GM12878 (cell line): ENCODE measurements around the gene COG4. TPM values are rescaled to one million over a fixed set of nuclear protein-coding genes. Genes with fewer than 3 reads are reported as not detected.

ENCODE experiments used
- ATAC-seq: fragments of 200-7000 bp; cut with Tn5 transposase; 3 replicates; pipeline ENCODE4 v1.9.1; 2020; ENCODE audit warnings: mild to moderate bottlenecking, moderate library complexity
- BruUV-seq: library from RNA; stranded (reverse); fragments of 400-500 nt; replicated peaks from 2 replicates; lab custom pipeline; 2021; lab: Mats Ljungman, UMichigan
- CTCF ChIA-PET: fragments of 300-600 bp; sonication (Branson Sonifier 250); formaldehyde crosslinking; extraction: SDS; loops from one replicate; lab custom pipeline; 2021; ENCODE audit warnings: inconsistent platforms; lab: Yijun Ruan, JAX
- POLR2A ChIA-PET: fragments of 350-600 bp; formaldehyde crosslinking; extraction: SDS; loops from one replicate; lab custom pipeline; 2021; ENCODE audit warnings: inconsistent platforms; lab: Charles Lee
- RAD21 ChIA-PET: fragments of 300-600 bp; sonication (Branson Sonifier 250); formaldehyde crosslinking; loops from one replicate; lab custom pipeline; 2023; ENCODE audit warnings: antibody characterized with exemption; ENCODE audit not compliant: unreplicated experiment; lab: Charles Lee
- SMC1A ChIA-PET: fragments of 300-600 bp; sonication (Branson Sonifier 250); formaldehyde crosslinking; loops from one replicate; lab custom pipeline; 2023; ENCODE audit not compliant: unreplicated experiment, uncharacterized antibody; lab: Charles Lee
- DNase-seq: peaks from one replicate; pipeline ENCODE4 v3.0.0-alpha.2; 2011; ENCODE audit warnings: low read depth, low spot score
- FAIRE-seq: peaks from 3 replicates; lab custom pipeline; 2011; peaks lifted over from hg19 to GRCh38; lab: Jason Lieb, UNC
- H2AFZ ChIP-seq: 2 replicates; pipeline ENCODE4 v1.6.0; 2011; ENCODE audit warnings: low read depth, low read length, control low read depth; ENCODE audit not compliant: control insufficient read depth
- H3K27ac ChIP-seq: 2 replicates; pipeline ENCODE4 v1.5.1; 2011; ENCODE audit warnings: control low read depth; ENCODE audit not compliant: control insufficient read depth, insufficient read depth
- H3K27me3 ChIP-seq, 2 experiments: replicated peaks in 1 of 2; 2 replicates each; pipeline versions ENCODE4 v1.6.0 to v1.6.1; 2011; ENCODE audit warnings: low read length in 1 of 2; ENCODE audit not compliant: control insufficient read depth in 2 of 2, insufficient read depth in 2 of 2
- H3K36me3 ChIP-seq, 2 experiments: 2 replicates each; pipeline ENCODE4 v1.5.1; 2011; ENCODE audit warnings: low read length in 1 of 2; ENCODE audit not compliant: control insufficient read depth in 2 of 2, insufficient read depth in 2 of 2
- H3K4me1 ChIP-seq: 2 replicates; pipeline ENCODE4 v1.6.1; 2011; ENCODE audit warnings: mild to moderate bottlenecking, low read length, moderate library complexity, mixed read lengths; ENCODE audit not compliant: control insufficient read depth, insufficient read depth
- H3K4me2 ChIP-seq: 2 replicates; pipeline ENCODE4 v1.6.0; 2011; ENCODE audit warnings: control low read depth; ENCODE audit not compliant: control insufficient read depth, insufficient read depth
- H3K4me3 ChIP-seq: fragments of 200-600 bp; sonication (generic); 2 replicates; pipeline ENCODE4 v1.5.1; 2016
- H3K79me2 ChIP-seq: 2 replicates; pipeline ENCODE4 v1.6.0; 2011; ENCODE audit warnings: low read length; ENCODE audit not compliant: control insufficient read depth, insufficient read depth
- H3K9ac ChIP-seq: 2 replicates; pipeline ENCODE4 v1.8.0; 2011; ENCODE audit warnings: low read length, control low read depth, mixed read lengths; ENCODE audit not compliant: control insufficient read depth, insufficient read depth
- H3K9me3 ChIP-seq: replicated peaks from 3 replicates; pipeline ENCODE4 v1.5.1; 2011; ENCODE audit warnings: mild to moderate bottlenecking, low read length; ENCODE audit not compliant: control insufficient read depth, insufficient read depth
- H4K20me1 ChIP-seq: 2 replicates; pipeline ENCODE4 v1.6.0; 2011; ENCODE audit not compliant: control insufficient read depth, insufficient read depth
- BACH1 ChIP-seq: fragments of 450-650 bp; IDR thresholded peaks from 2 replicates; pipeline ENCODE4 v1.6.1; 2017; ENCODE audit warnings: mild to moderate bottlenecking, borderline replicate concordance
- CHD2 ChIP-seq: IDR thresholded peaks from 2 replicates; pipeline ENCODE4 v1.6.1; 2011; ENCODE audit warnings: low read depth, low read length, improper control_type of control experiment, borderline replicate concordance
- CREB1 ChIP-seq: IDR thresholded peaks from 2 replicates; pipeline ENCODE4 v1.6.1; 2012; ENCODE audit warnings: low read depth, mild to moderate bottlenecking, inconsistent platforms
- CREM ChIP-seq: IDR thresholded peaks from 2 replicates; pipeline ENCODE4 v1.6.1; 2014; ENCODE audit warnings: antibody characterized with exemption, low read depth
- DPF2 ChIP-seq: fragments of 450-650 bp; IDR thresholded peaks from 2 replicates; pipeline ENCODE4 v1.6.1; 2017; ENCODE audit warnings: mild to moderate bottlenecking
- NKRF ChIP-seq: fragments of 450-650 bp; conservative IDR thresholded peaks from 2 replicates; pipeline ENCODE4 v1.6.1; 2017; ENCODE audit warnings: mild to moderate bottlenecking, moderate library complexity
- POLR2AphosphoS2 ChIP-seq: IDR thresholded peaks from 2 replicates; pipeline ENCODE4 v1.6.1; 2011; ENCODE audit warnings: low read depth, mild to moderate bottlenecking, low read length, improper control_type of control experiment, moderate library complexity
- RB1 ChIP-seq: fragments of 450-650 bp; formaldehyde crosslinking; IDR thresholded peaks from 2 replicates; pipeline ENCODE4 v1.6.1; 2017; ENCODE audit warnings: mild to moderate bottlenecking, borderline replicate concordance
- SP1 ChIP-seq: IDR thresholded peaks from one replicate; pipeline ENCODE4 v1.6.1; 2011; ENCODE audit warnings: low read depth, low read length
- SREBF2 ChIP-seq: IDR thresholded peaks from 2 replicates; pipeline ENCODE4 v1.6.1; 2012; ENCODE audit warnings: mild to moderate bottlenecking, low read length
- TCF12 ChIP-seq: IDR thresholded peaks from 2 replicates; pipeline ENCODE4 v1.6.1; 2011; ENCODE audit warnings: low read depth, mild to moderate bottlenecking, low read length
- WGBS: methylation state at CpG from one replicate; pipeline ENCODE4 v1.1.6; 2016; ENCODE audit warnings: low lambda C conversion rate; ENCODE audit not compliant: insufficient replicate concordance, insufficient coverage; ENCODE audit errors: missing lambda C conversion rate; 5-methylcytosine and 5-hydroxymethylcytosine counted together
- in situ Hi-C: fragments of 300-500 bp; cut with MboI; formaldehyde crosslinking; loops from 9 replicates; pipeline ENCODE4 v1.14.3; 2018; ENCODE audit warnings: mixed read lengths
- intact Hi-C: fragments of 100-400 bp; cut with micrococcal nuclease; formaldehyde crosslinking; loops from one replicate; pipeline ENCODE4 v1.14.2; 2022; ENCODE audit not compliant: unreplicated experiment
- polyA plus RNA-seq, 11 experiments: library from polyadenylated mRNA; depleted of rRNA in 4 of 11; unstranded in 6 of 11; stranded (reverse) in 5 of 11; fragments of >200 nt; fragmentation: Nextera tagmentation in 4 of 11; fragmentation: Illumina TruSeq in 1 of 11; extraction: Ambion mirVana in 4 of 11; extraction: Trizol in 1 of 11; gene quantifications; 1 replicate in 1 of 11; 2 replicates in 10 of 11; pipeline versions ENCODE4 v1.2.1 to v1.2.3, GENCODE V29; 2011 to 2016; ENCODE audit warnings: inconsistent platforms in 2 of 11, missing spikeins in 2 of 11, low read depth in 1 of 11
- total RNA-seq, 4 experiments: library from RNA; depleted of rRNA in 3 of 4; stranded (reverse); fragments of >200 nt in 3 of 4; fragmentation: Illumina TruSeq in 1 of 4; extraction: Trizol in 1 of 4; gene quantifications; 2 replicates each; pipeline versions ENCODE4 v1.2.1 to v1.2.3, GENCODE V29; 2013 to 2021

Gene COG4
- total and polyA plus RNA-seq, 10 of the 15 experiments (the other 5 are each of a cell fraction or from before 2014, with no cell fraction given) = 7.0 to 57.7 (median 33.0) TPM

GRCh38 chr16:70480127-70481105 lies 42.9 kb downstream of the COG4 start:
- no TSS peak for BruUV-seq
- FAIRE-seq (no peak), DNase-seq (no peak), ATAC-seq (no peak)
- H3K4me3 ChIP-seq = no peak overlapping the region
- TF ChIP-seq TCF12 (no peak), DPF2 (no peak), BACH1 (no peak), CHD2 (no peak), SP1 (no peak), POLR2AphosphoS2 (no peak), SREBF2 (no peak), CREB1 (no peak), NKRF (no peak), CREM (no peak), RB1 (no peak)
- 89% methylated on average over 17 of the region's 17 CpGs for WGBS
- H3K4me2 ChIP-seq = no peak overlapping the region
- SMC1A ChIA-PET = interaction anchor here (0.8 to 1.0 kb wide), 2 partner anchors 37 to 43 kb away, joined by 3 read pairs; partner anchors contain the start of gene COG4
- no peaks in the 10 kb centered on the region for H3K79me2 ChIP-seq
- in situ Hi-C loops (no loop called here), intact Hi-C loops (no loop called here)
- POLR2A ChIA-PET = interaction anchor here (0.5 to 0.6 kb wide), 2 partner anchors 89 to 756 kb away, joined by 3 read pairs; no protein-coding TSS in a partner anchor
- no peak overlapping the region for H3K27ac ChIP-seq
- no peaks in the 10 kb centered on the region for H3K9me3 ChIP-seq
- H3K9ac ChIP-seq = no peak overlapping the region
- RAD21 ChIA-PET = no interaction called here
- no peaks in the 10 kb centered on the region for H4K20me1 ChIP-seq
- no peak overlapping the region for H2AFZ ChIP-seq
- H3K27me3 ChIP-seq = no peaks in the 10 kb centered on the region
- peaks cover 20 to 28% of the 10 kb centered on the region in 2 experiments for H3K36me3 ChIP-seq
- H3K4me1 ChIP-seq = peaks cover 32% of the 10 kb centered on the region
- CTCF ChIA-PET = no interaction called here
